Measurements from ENCODE around the gene CAMK1G.

DNA sequence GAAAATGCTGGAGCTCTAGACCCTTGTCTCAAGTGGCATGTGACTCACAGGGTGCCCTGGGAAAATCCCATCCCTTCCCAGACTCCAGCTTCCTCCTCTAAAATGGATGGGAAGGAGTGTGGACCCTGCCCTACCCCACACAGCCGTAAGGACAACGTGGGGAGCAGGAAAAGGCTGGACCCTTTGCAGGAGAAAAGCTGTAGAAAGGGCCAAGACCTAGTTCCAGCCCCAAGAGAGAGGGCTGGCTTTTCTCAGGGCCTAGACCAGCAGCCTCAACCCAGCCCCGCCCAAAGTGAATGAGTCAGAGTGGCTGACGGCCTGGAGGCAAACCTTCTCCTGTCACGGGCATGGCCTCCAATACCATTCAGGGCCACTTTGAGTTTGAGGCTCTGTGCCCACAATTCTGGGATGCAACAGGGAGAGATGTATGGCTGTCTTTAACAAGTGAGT is 67.6 kb downstream of the CAMK1G start:
- TF ChIP-seq, protein P1, sequence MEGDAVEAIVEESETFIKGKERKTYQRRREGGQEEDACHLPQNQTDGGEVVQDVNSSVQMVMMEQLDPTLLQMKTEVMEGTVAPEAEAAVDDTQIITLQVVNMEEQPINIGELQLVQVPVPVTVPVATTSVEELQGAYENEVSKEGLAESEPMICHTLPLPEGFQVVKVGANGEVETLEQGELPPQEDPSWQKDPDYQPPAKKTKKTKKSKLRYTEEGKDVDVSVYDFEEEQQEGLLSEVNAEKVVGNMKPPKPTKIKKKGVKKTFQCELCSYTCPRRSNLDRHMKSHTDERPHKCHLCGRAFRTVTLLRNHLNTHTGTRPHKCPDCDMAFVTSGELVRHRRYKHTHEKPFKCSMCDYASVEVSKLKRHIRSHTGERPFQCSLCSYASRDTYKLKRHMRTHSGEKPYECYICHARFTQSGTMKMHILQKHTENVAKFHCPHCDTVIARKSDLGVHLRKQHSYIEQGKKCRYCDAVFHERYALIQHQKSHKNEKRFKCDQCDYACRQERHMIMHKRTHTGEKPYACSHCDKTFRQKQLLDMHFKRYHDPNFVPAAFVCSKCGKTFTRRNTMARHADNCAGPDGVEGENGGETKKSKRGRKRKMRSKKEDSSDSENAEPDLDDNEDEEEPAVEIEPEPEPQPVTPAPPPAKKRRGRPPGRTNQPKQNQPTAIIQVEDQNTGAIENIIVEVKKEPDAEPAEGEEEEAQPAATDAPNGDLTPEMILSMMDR (conservative IDR thresholded peaks at IDR 0.05), result no peak
- no peak for TF ChIP-seq EZH2 (IDR thresholded peaks at IDR 0.05; ENCODE audit: low read depth)

Data from PC-9 (cell line).